GM12878 (cell line): Measurements from ENCODE around the gene UBTF. TPM values are rescaled to one million over a fixed set of nuclear protein-coding genes. Genes with fewer than 3 reads are reported as not detected.

Experiments used
- ATAC-seq: fragments of 200-7000 bp; cut with Tn5 transposase; 3 replicates; pipeline ENCODE4 v1.9.1; 2020; ENCODE audit warnings: mild to moderate bottlenecking, moderate library complexity
- BruUV-seq: library from RNA; stranded (reverse); fragments of 400-500 nt; replicated peaks from 2 replicates; lab custom pipeline; 2021; lab: Mats Ljungman, UMichigan
- CTCF ChIA-PET: fragments of 300-600 bp; sonication (Branson Sonifier 250); formaldehyde crosslinking; extraction: SDS; loops from one replicate; lab custom pipeline; 2021; ENCODE audit warnings: inconsistent platforms; lab: Yijun Ruan, JAX
- POLR2A ChIA-PET: fragments of 350-600 bp; formaldehyde crosslinking; extraction: SDS; loops from one replicate; lab custom pipeline; 2021; ENCODE audit warnings: inconsistent platforms; lab: Charles Lee
- RAD21 ChIA-PET: fragments of 300-600 bp; sonication (Branson Sonifier 250); formaldehyde crosslinking; loops from one replicate; lab custom pipeline; 2023; ENCODE audit warnings: antibody characterized with exemption; ENCODE audit not compliant: unreplicated experiment; lab: Charles Lee
- SMC1A ChIA-PET: fragments of 300-600 bp; sonication (Branson Sonifier 250); formaldehyde crosslinking; loops from one replicate; lab custom pipeline; 2023; ENCODE audit not compliant: unreplicated experiment, uncharacterized antibody; lab: Charles Lee
- DNase-seq: peaks from one replicate; pipeline ENCODE4 v3.0.0-alpha.2; 2011; ENCODE audit warnings: low read depth, low spot score
- FAIRE-seq: peaks from 3 replicates; lab custom pipeline; 2011; peaks lifted over from hg19 to GRCh38; lab: Jason Lieb, UNC
- H2AFZ ChIP-seq: 2 replicates; pipeline ENCODE4 v1.6.0; 2011; ENCODE audit warnings: low read depth, low read length, control low read depth; ENCODE audit not compliant: control insufficient read depth
- H3K27ac ChIP-seq: 2 replicates; pipeline ENCODE4 v1.5.1; 2011; ENCODE audit warnings: control low read depth; ENCODE audit not compliant: control insufficient read depth, insufficient read depth
- H3K27me3 ChIP-seq, 2 experiments: replicated peaks in 1 of 2; 2 replicates each; pipeline versions ENCODE4 v1.6.0 to v1.6.1; 2011; ENCODE audit warnings: low read length in 1 of 2; ENCODE audit not compliant: control insufficient read depth in 2 of 2, insufficient read depth in 2 of 2
- H3K36me3 ChIP-seq, 2 experiments: 2 replicates each; pipeline ENCODE4 v1.5.1; 2011; ENCODE audit warnings: low read length in 1 of 2; ENCODE audit not compliant: control insufficient read depth in 2 of 2, insufficient read depth in 2 of 2
- H3K4me1 ChIP-seq: 2 replicates; pipeline ENCODE4 v1.6.1; 2011; ENCODE audit warnings: mild to moderate bottlenecking, low read length, moderate library complexity, mixed read lengths; ENCODE audit not compliant: control insufficient read depth, insufficient read depth
- H3K4me2 ChIP-seq: 2 replicates; pipeline ENCODE4 v1.6.0; 2011; ENCODE audit warnings: control low read depth; ENCODE audit not compliant: control insufficient read depth, insufficient read depth
- H3K4me3 ChIP-seq: fragments of 200-600 bp; sonication (generic); 2 replicates; pipeline ENCODE4 v1.5.1; 2016
- H3K79me2 ChIP-seq: 2 replicates; pipeline ENCODE4 v1.6.0; 2011; ENCODE audit warnings: low read length; ENCODE audit not compliant: control insufficient read depth, insufficient read depth
- H3K9ac ChIP-seq: 2 replicates; pipeline ENCODE4 v1.8.0; 2011; ENCODE audit warnings: low read length, control low read depth, mixed read lengths; ENCODE audit not compliant: control insufficient read depth, insufficient read depth
- H3K9me3 ChIP-seq: replicated peaks from 3 replicates; pipeline ENCODE4 v1.5.1; 2011; ENCODE audit warnings: mild to moderate bottlenecking, low read length; ENCODE audit not compliant: control insufficient read depth, insufficient read depth
- H4K20me1 ChIP-seq: 2 replicates; pipeline ENCODE4 v1.6.0; 2011; ENCODE audit not compliant: control insufficient read depth, insufficient read depth
- BCL11A ChIP-seq: IDR thresholded peaks from 2 replicates; pipeline ENCODE4 v1.6.1; 2011; ENCODE audit warnings: low read depth, low read length
- E2F8 ChIP-seq: fragments of 450-650 bp; IDR thresholded peaks from 2 replicates; pipeline ENCODE4 v1.6.1; 2018; ENCODE audit warnings: mild to moderate bottlenecking, low read depth, moderate library complexity; ENCODE audit not compliant: partially characterized antibody
- EZH2 ChIP-seq: IDR thresholded peaks from 2 replicates; pipeline ENCODE4 v1.6.1; 2012; ENCODE audit warnings: low read depth, mild to moderate bottlenecking, control low read depth, inconsistent platforms, low read length, borderline replicate concordance; ENCODE audit not compliant: control insufficient read depth
- LARP7 ChIP-seq: fragments of 450-650 bp; IDR thresholded peaks from 2 replicates; pipeline ENCODE4 v1.6.1; 2017; ENCODE audit warnings: mild to moderate bottlenecking
- NFXL1 ChIP-seq: fragments of 450-650 bp; IDR thresholded peaks from 2 replicates; pipeline ENCODE4 v1.6.1; 2017; ENCODE audit warnings: antibody characterized with exemption, mild to moderate bottlenecking, borderline replicate concordance
- NFYB ChIP-seq: IDR thresholded peaks from 2 replicates; pipeline ENCODE4 v1.6.1; 2011; ENCODE audit warnings: low read depth, mild to moderate bottlenecking, low read length, improper control_type of control experiment, moderate library complexity; ENCODE audit not compliant: insufficient read depth
- PAX8 ChIP-seq: fragments of 450-650 bp; IDR thresholded peaks from 2 replicates; pipeline ENCODE4 v1.6.1; 2017; ENCODE audit warnings: mild to moderate bottlenecking, moderate library complexity
- PBX3 ChIP-seq: IDR thresholded peaks from 2 replicates; pipeline ENCODE4 v1.6.1; 2011; ENCODE audit warnings: mild to moderate bottlenecking, low read depth, low read length, moderate library complexity; ENCODE audit not compliant: insufficient replicate concordance
- PKNOX1 ChIP-seq: fragments of 450-650 bp; IDR thresholded peaks from 2 replicates; pipeline ENCODE4 v1.6.1; 2016; ENCODE audit warnings: mild to moderate bottlenecking
- RAD51 ChIP-seq: fragments of 450-650 bp; IDR thresholded peaks from 2 replicates; pipeline ENCODE4 v1.6.1; 2016; ENCODE audit warnings: moderate library complexity, mild to moderate bottlenecking, inconsistent platforms
- RELA ChIP-seq: fragments of 450-650 bp; IDR thresholded peaks from 2 replicates; pipeline ENCODE4 v1.8.0; 2014; ENCODE audit warnings: borderline replicate concordance; ENCODE audit not compliant: partially characterized antibody
- SIX5 ChIP-seq: IDR thresholded peaks from 2 replicates; pipeline ENCODE4 v1.6.1; 2011; ENCODE audit warnings: mild to moderate bottlenecking, low read depth, low read length, moderate library complexity; ENCODE audit not compliant: severe bottlenecking
- SMAD1 ChIP-seq: fragments of 450-650 bp; IDR thresholded peaks from 2 replicates; pipeline ENCODE4 v1.6.1; 2018; ENCODE audit warnings: mild to moderate bottlenecking, low read depth; ENCODE audit not compliant: partially characterized antibody
- USF1 ChIP-seq: IDR thresholded peaks from 2 replicates; pipeline ENCODE4 v1.6.1; 2011; ENCODE audit warnings: borderline replicate concordance, low read depth, mild to moderate bottlenecking, moderate library complexity, mixed read lengths, low read length; ENCODE audit not compliant: insufficient read depth; ENCODE audit errors: extremely low read length
- WGBS: methylation state at CpG from one replicate; pipeline ENCODE4 v1.1.6; 2016; ENCODE audit warnings: low lambda C conversion rate; ENCODE audit not compliant: insufficient replicate concordance, insufficient coverage; ENCODE audit errors: missing lambda C conversion rate; 5-methylcytosine and 5-hydroxymethylcytosine counted together
- in situ Hi-C: fragments of 300-500 bp; cut with MboI; formaldehyde crosslinking; loops from 9 replicates; pipeline ENCODE4 v1.14.3; 2018; ENCODE audit warnings: mixed read lengths
- intact Hi-C: fragments of 100-400 bp; cut with micrococcal nuclease; formaldehyde crosslinking; loops from one replicate; pipeline ENCODE4 v1.14.2; 2022; ENCODE audit not compliant: unreplicated experiment
- polyA plus RNA-seq, 11 experiments: library from polyadenylated mRNA; depleted of rRNA in 4 of 11; unstranded in 6 of 11; stranded (reverse) in 5 of 11; fragments of >200 nt; fragmentation: Nextera tagmentation in 4 of 11; fragmentation: Illumina TruSeq in 1 of 11; extraction: Ambion mirVana in 4 of 11; extraction: Trizol in 1 of 11; gene quantifications; 1 replicate in 1 of 11; 2 replicates in 10 of 11; pipeline versions ENCODE4 v1.2.1 to v1.2.3, GENCODE V29; 2011 to 2016; ENCODE audit warnings: inconsistent platforms in 2 of 11, missing spikeins in 2 of 11, low read depth in 1 of 11
- total RNA-seq, 4 experiments: library from RNA; depleted of rRNA in 3 of 4; stranded (reverse); fragments of >200 nt in 3 of 4; fragmentation: Illumina TruSeq in 1 of 4; extraction: Trizol in 1 of 4; gene quantifications; 2 replicates each; pipeline versions ENCODE4 v1.2.1 to v1.2.3, GENCODE V29; 2013 to 2021

Gene UBTF
- total and polyA plus RNA-seq, 10 of the 15 experiments (the other 5 are each of a cell fraction or from before 2014, with no cell fraction given), result 2.2 to 124 (median 79.6) TPM

- no peak for TF ChIP-seq E2F8
- TF ChIP-seq USF1, result no peak
- TF ChIP-seq RAD51, result no peak
- no peak for TF ChIP-seq BCL11A
- no peak for TF ChIP-seq NFYB
- no peak for TF ChIP-seq PKNOX1
- no peak for TF ChIP-seq PAX8
- TF ChIP-seq LARP7, result no peak
- no peak for TF ChIP-seq SIX5
Observed at GRCh38 chr17:44253006-44253405, 33.5 kb upstream of the UBTF start (continued).

- no peak for ATAC-seq
- no peaks in the 10 kb centered on the region for H3K9me3 ChIP-seq
- H3K27me3 ChIP-seq, result no peaks in the 10 kb centered on the region
- ChIA-PET CTCF (no interaction called here), POLR2A (no interaction called here), SMC1A (no interaction called here), RAD21 (no interaction called here)
- H2AFZ ChIP-seq, result no peak overlapping the region
- 86% methylated on average over 17 of the region's 17 CpGs for WGBS
- no peak overlapping the region for H3K4me2 ChIP-seq
- no peak for FAIRE-seq
- no peaks in the 10 kb centered on the region for H3K36me3 ChIP-seq
- intact Hi-C loops, result no loop called here
- no peak overlapping the region for H3K4me3 ChIP-seq
- in situ Hi-C loops, result no loop called here
- H3K79me2 ChIP-seq, result no peaks in the 10 kb centered on the region
- peaks cover 29% of the 10 kb centered on the region for H3K4me1 ChIP-seq
- DNase-seq, result no peak
- H4K20me1 ChIP-seq, result no peaks in the 10 kb centered on the region
- H3K9ac ChIP-seq, result no peak overlapping the region
- no peak overlapping the region for H3K27ac ChIP-seq
- no TSS peak for BruUV-seq
- no peak for TF ChIP-seq PBX3
- TF ChIP-seq SMAD1, result no peak
- no peak for TF ChIP-seq EZH2
- TF ChIP-seq RELA, result no peak
- no peak for TF ChIP-seq NFXL1
Observed at GRCh38 chr17:44251062-44251461, 31.6 kb upstream of the UBTF start.
